ENCODE results near the gene CPT1B.

DNA sequence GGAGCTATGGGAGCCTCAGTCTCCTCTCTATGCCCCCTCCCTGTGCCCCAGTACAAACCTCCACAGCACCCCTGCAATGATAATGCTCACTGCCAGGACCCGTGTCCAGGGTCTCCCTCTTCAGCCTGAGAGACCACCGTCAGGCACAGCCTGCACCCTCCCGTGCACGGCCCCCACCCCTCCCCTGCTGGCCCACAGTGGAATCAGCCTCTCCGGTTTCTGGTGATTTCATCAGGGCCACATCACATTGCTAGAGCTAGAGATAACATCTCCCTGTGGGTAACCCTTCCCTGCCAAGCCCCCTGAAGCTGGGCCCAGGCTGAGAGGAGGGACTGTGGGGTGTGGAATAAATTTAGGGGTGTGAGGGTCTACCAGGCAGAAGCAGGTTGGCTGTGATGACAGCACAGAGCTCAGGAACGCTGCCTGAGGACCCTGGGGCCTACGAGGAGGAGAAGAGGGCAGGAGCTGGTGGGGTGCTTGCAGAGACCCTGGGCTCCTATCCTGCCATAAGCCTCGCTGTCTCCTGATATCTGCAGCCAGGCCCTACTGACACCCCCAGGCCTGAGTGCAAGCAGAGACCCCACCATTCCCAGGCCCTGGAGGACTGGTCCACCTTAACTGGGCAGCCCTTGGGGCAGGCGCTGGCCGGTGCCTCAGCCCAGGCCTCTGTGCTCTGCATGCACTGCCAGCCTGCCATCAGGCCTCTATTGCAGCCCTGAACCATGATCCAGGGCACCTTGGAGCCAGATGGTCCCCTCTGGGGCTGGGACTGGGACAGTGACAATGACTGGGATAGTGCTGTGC, 32.5 kb downstream of the CPT1B start, which contains the start of gene KLHDC7B:
- no peak for TF ChIP-seq POLR2A (IDR thresholded peaks at IDR 0.05; ENCODE audit: low read length)
- no peak for TF ChIP-seq GATA1 (IDR thresholded peaks at IDR 0.05; ENCODE audit: low read depth, low read length)
